Immature natural killer cell (primary cell): Measurements from ENCODE around the gene NSMF. TPM values are rescaled to one million over a fixed set of nuclear protein-coding genes. Genes with fewer than 3 reads are reported as not detected.

Experiments
- DNase-seq, 3 donors: peaks; one replicate each; pipeline ENCODE4 v3.0.0; 2022; ENCODE audit warnings: mixed read lengths in 1 of 3
- H3K27ac Mint-ChIP-seq, 6 donors: one replicate each; pipeline ENCODE4 v1.8.0; 2020; ENCODE audit warnings: mixed read lengths in 6 of 6, mild to moderate bottlenecking in 5 of 6, inconsistent platforms in 4 of 6, moderate library complexity in 3 of 6
- H3K27me3 Mint-ChIP-seq, 3 donors: one replicate each; pipeline ENCODE4 v1.8.0; 2020 to 2021; ENCODE audit warnings: low read depth in 3 of 3, mild to moderate bottlenecking in 3 of 3, mixed read lengths in 3 of 3, moderate library complexity in 3 of 3, inconsistent platforms in 1 of 3
- H3K36me3 Mint-ChIP-seq, 3 donors: one replicate each; pipeline ENCODE4 v1.8.0; 2020; ENCODE audit warnings: mixed read lengths in 3 of 3, inconsistent platforms in 2 of 3, mild to moderate bottlenecking in 2 of 3
- H3K4me1 Mint-ChIP-seq, 2 donors: one replicate each; pipeline ENCODE4 v1.8.0; 2020; ENCODE audit warnings: inconsistent platforms in 2 of 2, mild to moderate bottlenecking in 2 of 2, mixed read lengths in 2 of 2, moderate library complexity in 1 of 2
- H3K4me3 Mint-ChIP-seq, 5 donors: one replicate each; pipeline ENCODE4 v1.8.0; 2020; ENCODE audit warnings: mild to moderate bottlenecking in 5 of 5, mixed read lengths in 5 of 5, inconsistent platforms in 3 of 5, moderate library complexity in 3 of 5
- H3K9me3 Mint-ChIP-seq, 6 donors: one replicate each; pipeline ENCODE4 v1.8.0; 2020; ENCODE audit warnings: mild to moderate bottlenecking in 6 of 6, mixed read lengths in 6 of 6, inconsistent platforms in 4 of 6, moderate library complexity in 3 of 6
- polyA plus RNA-seq, 3 donors: library from polyadenylated mRNA; unstranded; fragments of 300-500 nt; fragmentation: Illumina TruSeq; gene quantifications; one replicate each; pipeline ENCODE4 v1.2.3, GENCODE V29; 2021

The NSMF gene
- polyA plus RNA-seq, 3 donors from 2014 or later = 9.4 to 14.3 (median 9.6) TPM

DNA sequence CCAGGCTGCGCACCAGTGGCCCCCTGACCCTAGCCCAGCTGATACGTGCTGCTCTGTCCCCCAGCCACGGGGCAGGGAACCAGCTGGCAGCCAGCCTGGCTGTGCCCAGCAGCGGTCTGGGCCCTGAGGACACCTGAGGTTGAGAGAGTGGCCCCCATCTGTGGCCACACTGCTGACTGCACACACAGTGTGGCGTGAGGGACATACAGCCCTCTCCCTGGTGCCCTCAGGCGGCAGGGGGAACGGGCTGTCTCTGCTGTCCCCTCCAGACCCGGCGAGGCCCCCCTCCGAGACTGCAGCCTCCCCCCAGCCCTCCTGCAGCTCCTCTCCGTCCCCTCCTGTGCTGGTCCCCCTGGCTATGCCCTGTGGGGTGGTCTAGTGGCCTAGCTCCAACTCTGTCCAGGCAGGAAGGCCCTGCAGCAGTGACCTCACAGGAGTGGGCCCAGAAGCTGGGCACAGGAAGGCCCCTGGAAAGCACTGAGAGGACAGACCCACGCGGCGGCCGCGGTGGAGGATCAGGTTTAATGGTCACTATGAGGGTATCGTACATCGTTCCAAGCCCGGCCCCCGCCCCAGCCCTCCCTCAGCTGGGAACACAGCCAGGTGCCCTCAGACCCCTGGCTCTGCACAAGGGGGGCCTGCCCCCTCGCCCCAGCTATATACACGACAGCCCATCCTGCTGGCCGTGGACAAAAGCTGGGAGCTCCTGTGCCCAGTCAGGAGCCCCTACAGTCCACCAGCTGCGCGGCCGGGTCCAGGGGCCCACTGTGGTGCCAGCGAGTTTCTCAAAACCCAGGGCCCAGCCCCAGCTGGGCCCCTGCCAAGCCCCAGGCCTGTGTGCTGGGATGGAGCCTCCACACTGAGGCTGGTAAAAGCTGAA is 11.2 kb downstream of the NSMF start:
- H3K27ac Mint-ChIP-seq = no peak overlapping the region
- DNase-seq = no peak
- H3K36me3 Mint-ChIP-seq = no peaks in the 10 kb centered on the region
- no peak overlapping the region for H3K4me3 Mint-ChIP-seq
- peaks cover 33 to 35% of the 10 kb centered on the region in 2 donors for H3K4me1 Mint-ChIP-seq
- H3K9me3 Mint-ChIP-seq = no peaks in the 10 kb centered on the region
- peaks cover 6 to 19% (median 16%) of the 10 kb centered on the region in 3 donors for H3K27me3 Mint-ChIP-seq

DNA sequence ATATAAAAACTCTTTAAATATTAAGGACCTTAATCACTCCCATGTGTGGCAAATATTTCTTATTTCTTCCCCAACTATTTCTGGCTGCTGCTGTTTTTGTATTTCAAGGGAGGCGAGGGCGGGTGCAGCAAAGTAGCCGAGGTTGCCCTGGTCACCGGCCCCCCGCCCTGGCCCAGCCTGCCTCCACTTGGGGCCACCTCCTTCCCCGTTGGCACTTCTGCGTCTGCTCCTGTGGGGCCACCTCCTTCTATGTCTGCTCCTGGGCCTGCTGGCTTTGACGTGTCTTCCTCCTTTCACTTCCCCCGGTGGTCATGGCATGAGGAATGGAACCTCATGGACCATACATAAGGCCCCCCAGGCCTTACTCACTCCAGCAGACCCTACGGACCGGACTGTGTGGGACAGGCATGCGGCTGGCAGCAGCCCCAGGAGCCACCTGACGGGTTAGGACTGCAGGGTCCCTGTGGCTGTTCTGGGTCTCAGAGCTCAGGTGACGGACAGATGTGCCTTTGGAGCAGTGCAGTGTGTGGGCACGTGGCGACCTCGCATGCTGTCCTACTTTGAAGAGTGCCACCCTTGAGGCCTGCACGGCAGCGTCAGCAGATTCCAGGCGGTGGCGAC is 12.2 kb downstream of the NSMF start:
- DNase-seq = no peak
- H3K4me1 Mint-ChIP-seq = peaks cover 27 to 30% of the 10 kb centered on the region in 2 donors
- no peak overlapping the region for H3K4me3 Mint-ChIP-seq
- H3K27me3 Mint-ChIP-seq = peaks cover 8 to 26% (median 10%) of the 10 kb centered on the region in 3 donors
- H3K27ac Mint-ChIP-seq = peak overlapping the region in 3 of 6 donors; percentile 40 to 50 (median 49)
- H3K9me3 Mint-ChIP-seq = no peaks in the 10 kb centered on the region
- peaks cover 0 to 1% (median 0%) of the 10 kb centered on the region in 3 donors for H3K36me3 Mint-ChIP-seq

DNA sequence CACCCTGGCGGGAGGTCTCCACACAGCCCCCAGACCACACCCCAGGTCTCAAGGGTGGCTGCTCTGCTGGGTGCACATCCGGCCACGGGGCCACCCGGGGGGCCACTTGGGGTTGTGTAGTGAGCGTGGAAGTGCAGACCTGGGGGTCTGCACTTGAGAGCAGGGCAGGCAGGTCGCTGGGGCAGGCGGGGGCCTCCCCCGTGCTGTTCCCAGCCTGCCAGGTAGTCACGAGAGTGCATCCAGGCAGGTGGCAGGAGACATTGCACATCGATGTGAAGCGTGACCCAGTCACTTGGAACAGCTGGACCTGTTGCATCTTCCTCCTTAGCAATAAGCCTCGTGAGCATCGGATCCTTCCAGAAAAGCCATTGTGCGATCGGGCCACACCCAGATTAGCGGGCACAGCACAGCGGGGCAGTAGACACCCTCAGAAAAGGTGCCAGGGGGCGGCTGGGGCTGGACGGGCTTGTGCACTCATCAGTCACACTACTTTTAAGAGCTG is 13.2 kb downstream of the NSMF start:
- no peak for DNase-seq
- Mint-ChIP-seq H3K4me3 (no peak overlapping the region), H3K36me3 (peaks cover 0 to 3% (median 0%) of the 10 kb centered on the region in 3 donors), H3K4me1 (peaks cover 25% of the 10 kb centered on the region in 2 donors), H3K9me3 (no peaks in the 10 kb centered on the region), H3K27ac (no peak overlapping the region), H3K27me3 (peaks cover 9 to 27% (median 10%) of the 10 kb centered on the region in 3 donors)

DNA sequence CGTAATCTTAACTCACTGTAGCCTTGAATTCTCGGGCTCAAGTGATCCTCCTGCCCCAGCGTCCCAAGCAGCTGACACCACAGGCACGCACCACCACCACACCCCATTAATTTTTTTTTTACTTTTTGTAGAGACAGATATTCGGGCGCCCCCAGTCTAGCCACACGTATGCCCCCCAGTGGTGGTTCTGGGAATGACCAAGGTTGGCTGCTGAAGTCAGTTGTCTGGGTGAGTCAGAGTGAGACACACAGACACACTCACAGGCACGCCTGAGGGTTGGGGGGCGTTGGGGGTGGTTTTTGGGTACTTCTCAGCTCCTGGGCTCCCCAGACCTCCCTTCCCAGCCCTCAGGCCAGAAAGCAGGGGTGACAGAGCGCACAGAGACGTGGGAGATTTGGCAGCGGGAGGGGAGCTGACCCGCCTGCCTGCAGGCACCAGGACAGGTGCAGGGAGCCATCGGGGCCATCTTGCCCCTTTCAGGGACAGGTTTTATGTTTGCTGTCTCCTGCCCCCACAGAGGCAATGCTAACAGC is 13.8 kb downstream of the NSMF start:
- H3K36me3 Mint-ChIP-seq = peaks cover 0 to 3% (median 0%) of the 10 kb centered on the region in 3 donors
- peak overlapping the region in 1 of 6 donors; percentile 57 for H3K27ac Mint-ChIP-seq
- no peaks in the 10 kb centered on the region for H3K9me3 Mint-ChIP-seq
- peak; percentile 75 to 81 (median 75) for DNase-seq
- peak overlapping the region in 1 of 5 donors; percentile 1 for H3K4me3 Mint-ChIP-seq
- H3K4me1 Mint-ChIP-seq = peaks cover 19 to 20% of the 10 kb centered on the region in 2 donors
- peaks cover 9 to 27% (median 9%) of the 10 kb centered on the region in 3 donors for H3K27me3 Mint-ChIP-seq

DNA sequence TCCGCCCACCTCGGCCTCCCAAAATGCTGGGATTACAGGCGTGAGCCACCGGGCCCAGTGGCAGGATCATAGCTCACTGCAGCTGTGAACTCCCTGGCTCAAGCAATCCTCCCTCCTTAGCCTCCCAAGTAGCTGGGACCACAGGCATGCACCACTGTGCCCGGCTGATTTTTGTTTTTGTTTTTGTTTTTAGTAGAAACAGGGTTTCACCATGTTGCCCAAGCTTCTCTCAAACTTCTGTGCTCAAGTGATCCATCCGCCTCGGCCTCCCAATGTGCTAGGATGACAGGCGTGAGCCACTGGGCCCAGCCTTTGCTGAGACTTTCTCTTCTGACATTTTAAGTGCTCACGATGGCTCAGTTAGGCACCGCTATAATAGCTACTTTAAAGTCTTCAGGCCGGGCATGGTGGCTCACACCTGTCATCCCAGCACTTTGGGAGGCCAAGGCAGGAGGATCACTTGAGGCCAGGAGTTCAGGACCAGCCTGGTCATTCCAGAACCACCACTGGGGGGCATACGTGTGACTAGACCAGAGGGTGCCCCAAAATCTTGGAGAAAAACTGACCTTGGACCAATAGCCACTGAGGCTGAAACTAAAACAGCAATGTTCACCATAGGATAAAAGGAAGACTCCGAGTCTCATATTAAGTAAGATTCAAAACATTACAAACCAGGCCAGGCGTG is 14.9 kb downstream of the NSMF start:
- Mint-ChIP-seq H3K4me1 (peaks cover 15 to 16% of the 10 kb centered on the region in 2 donors), H3K9me3 (no peaks in the 10 kb centered on the region), H3K27ac (no peak overlapping the region), H3K36me3 (peaks cover 0 to 3% (median 0%) of the 10 kb centered on the region in 3 donors), H3K4me3 (no peak overlapping the region), H3K27me3 (peaks cover 7 to 21% (median 7%) of the 10 kb centered on the region in 3 donors)
- DNase-seq = no peak

GRCh38 chr9:137441935-137442321 is 17.2 kb downstream of the NSMF start:
- Mint-ChIP-seq H3K27me3 (peaks cover 1 to 17% (median 5%) of the 10 kb centered on the region in 3 donors), H3K4me1 (peaks cover 15 to 16% of the 10 kb centered on the region in 2 donors), H3K27ac (peak overlapping the region in 4 of 6 donors; percentile 30 to 70 (median 59)), H3K36me3 (peaks cover 0 to 3% (median 0%) of the 10 kb centered on the region in 3 donors), H3K4me3 (peak overlapping the region; percentile 57 to 84 (median 77)), H3K9me3 (no peaks in the 10 kb centered on the region)
- DNase-seq = no peak

DNA sequence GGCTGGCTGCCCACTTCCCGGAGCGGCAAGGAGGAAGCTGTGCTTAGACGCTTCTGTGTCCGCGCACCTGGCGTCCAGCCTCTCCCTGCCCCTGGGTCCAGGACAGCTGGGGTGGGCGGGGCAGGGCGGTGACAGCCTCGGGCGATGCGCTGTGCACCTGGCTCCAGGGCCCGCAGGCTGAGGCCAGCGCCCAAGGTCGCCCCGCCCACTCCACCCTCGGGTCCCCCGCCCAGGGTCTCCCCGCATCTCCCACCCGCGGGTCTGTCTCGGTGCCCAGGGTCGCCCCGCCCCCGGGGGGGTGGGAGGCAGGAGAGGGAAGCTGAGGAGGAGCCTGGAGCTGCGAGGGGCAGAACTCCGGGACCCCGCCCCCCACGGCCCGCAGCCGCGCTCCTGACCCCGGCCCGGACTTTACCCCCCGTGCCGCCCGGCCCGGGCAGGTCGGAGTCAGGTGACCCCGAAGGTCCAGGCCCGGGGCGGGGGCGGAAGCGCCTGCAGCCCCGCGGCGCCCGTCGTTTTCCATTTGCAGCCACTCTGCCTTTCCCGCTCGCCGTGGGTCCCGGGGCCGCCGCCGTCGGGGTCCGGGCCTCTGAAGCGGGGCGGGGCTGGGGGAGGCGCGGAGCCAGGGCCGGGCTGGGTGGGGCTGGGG is 17.7 kb downstream of the NSMF start, which contains the start of gene ENTPD8:
Gene ENTPD8 (minus strand): TSS at position 69 of the 646 bp plus-strand sequence. CDS start 3,072 bp downstream, outside the sequence.
- H3K27ac Mint-ChIP-seq = peak within 1 kb of the TSS in 4 of 6 donors; percentile 30 to 70 (median 59)

DNA sequence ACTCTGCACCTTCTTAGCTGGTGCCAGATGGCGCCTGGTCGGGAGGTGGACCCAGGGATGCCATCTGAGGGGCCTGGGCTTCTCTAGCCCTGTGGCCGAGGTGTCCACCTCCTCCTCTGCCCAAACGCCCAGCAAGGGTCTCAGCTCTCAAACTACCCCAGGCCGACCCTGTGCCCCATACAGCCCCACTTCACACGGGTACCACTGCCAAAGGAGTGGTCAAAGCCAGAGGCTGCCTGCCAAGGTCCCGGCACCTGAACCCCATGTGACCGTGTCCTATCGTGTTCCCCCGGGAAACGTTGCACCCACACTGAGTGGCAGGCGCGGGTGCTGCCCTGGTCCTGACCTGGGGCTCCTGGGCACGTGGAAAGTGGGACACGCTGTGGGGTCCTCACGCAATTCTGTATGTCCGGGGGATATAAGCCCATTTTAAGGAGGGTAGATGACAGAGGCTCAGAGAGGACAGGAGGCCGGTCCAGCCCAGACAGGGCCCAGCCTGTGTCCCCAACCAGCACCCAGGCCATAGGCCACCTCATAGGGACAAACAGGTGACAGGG is 19.9 kb downstream of the NSMF start:
- H3K4me3 Mint-ChIP-seq = peak overlapping the region in 1 of 5 donors; percentile 54
- H3K4me1 Mint-ChIP-seq = peaks cover 6 to 8% of the 10 kb centered on the region in 2 donors
- peaks cover 0 to 3% (median 0%) of the 10 kb centered on the region in 3 donors for H3K36me3 Mint-ChIP-seq
- DNase-seq = no peak
- H3K27me3 Mint-ChIP-seq = peaks cover 1 to 13% (median 5%) of the 10 kb centered on the region in 3 donors
- no peak overlapping the region for H3K27ac Mint-ChIP-seq
- H3K9me3 Mint-ChIP-seq = no peaks in the 10 kb centered on the region

More for the DNA sequence above, 17.7 kb downstream of the NSMF start, which contains the start of gene ENTPD8:
- Mint-ChIP-seq H3K9me3 (no peaks in the 10 kb centered on the region), H3K4me1 (peaks cover 15 to 16% of the 10 kb centered on the region in 2 donors), H3K4me3 (peak within 1 kb of the TSS; percentile 57 to 84 (median 77)), H3K27me3 (peaks cover 1 to 16% (median 5%) of the 10 kb centered on the region in 3 donors), H3K36me3 (peaks cover 0 to 3% (median 0%) of the 10 kb centered on the region in 3 donors)
- DNase-seq = no peak

GRCh38 chr9:137438591-137439157 is 20.5 kb downstream of the NSMF start:
- H3K27me3 Mint-ChIP-seq = peaks cover 1 to 13% (median 5%) of the 10 kb centered on the region in 3 donors
- peaks cover 0 to 3% (median 0%) of the 10 kb centered on the region in 3 donors for H3K36me3 Mint-ChIP-seq
- DNase-seq = no peak

GRCh38 chr9:137437691-137438590 is 21.2 kb downstream of the NSMF start:
- no peak for DNase-seq
- no peaks in the 10 kb centered on the region for H3K9me3 Mint-ChIP-seq
- no peak overlapping the region for H3K4me3 Mint-ChIP-seq
- H3K27me3 Mint-ChIP-seq = peaks cover 1 to 8% (median 5%) of the 10 kb centered on the region in 3 donors
- no peak overlapping the region for H3K27ac Mint-ChIP-seq
- H3K4me1 Mint-ChIP-seq = peaks cover 6 to 8% of the 10 kb centered on the region in 2 donors
- H3K36me3 Mint-ChIP-seq = peaks cover 0 to 3% (median 0%) of the 10 kb centered on the region in 3 donors

More at GRCh38 chr9:137438591-137439157, 20.5 kb downstream of the NSMF start:
- Mint-ChIP-seq H3K4me3 (no peak overlapping the region), H3K27ac (no peak overlapping the region), H3K4me1 (peaks cover 6 to 8% of the 10 kb centered on the region in 2 donors), H3K9me3 (no peaks in the 10 kb centered on the region)
